Panc1 (cell line): ENCODE measurements around the gene DAB1. TPM values are rescaled to one million over a fixed set of nuclear protein-coding genes. Genes with fewer than 3 reads are reported as not detected.

ENCODE experiments used
- ATAC-seq: fragments of 200-7000 bp; cut with Tn5 transposase; 2 replicates; pipeline ENCODE4 v1.9.1; 2020; ENCODE audit warnings: mild to moderate bottlenecking, moderate library complexity
- BruUV-seq: library from RNA; stranded (reverse); fragments of 400-500 nt; replicated peaks from 2 replicates; lab custom pipeline; 2021; lab: Mats Ljungman, UMichigan
- CTCF ChIA-PET: fragments of 300-600 bp; sonication (Branson Sonifier 250); formaldehyde crosslinking; loops from one replicate; lab custom pipeline; 2022; ENCODE audit warnings: antibody characterized with exemption; lab: Charles Lee
- POLR2A ChIA-PET: fragments of 300-600 bp; sonication (Branson Sonifier 250); formaldehyde crosslinking; loops from one replicate; lab custom pipeline; 2022; ENCODE audit warnings: antibody characterized with exemption; lab: Charles Lee
- DNase-seq: peaks from one replicate; pipeline ENCODE4 v3.0.0-alpha.2; 2010; ENCODE audit warnings: low read depth, low spot score
- H3K27ac ChIP-seq: 2 replicates; pipeline ENCODE4 v1.5.1; 2011; ENCODE audit warnings: mild to moderate bottlenecking, low read length, inconsistent platforms
- H3K27me3 ChIP-seq: fragments of 200-500 bp; sonication (Bioruptor generic); 2 replicates; pipeline ENCODE4 v1.6.0; 2014; ENCODE audit warnings: low read length, inconsistent platforms; ENCODE audit not compliant: control insufficient read depth, insufficient read depth
- H3K36me3 ChIP-seq: fragments of 200-500 bp; sonication (Bioruptor generic); 2 replicates; pipeline ENCODE4 v1.5.1; 2014; ENCODE audit warnings: inconsistent platforms, mild to moderate bottlenecking, low read length, moderate library complexity; ENCODE audit not compliant: control insufficient read depth, insufficient read depth
- H3K4me1 ChIP-seq: 2 replicates; pipeline ENCODE4 v1.5.1; 2011; ENCODE audit warnings: inconsistent platforms, mild to moderate bottlenecking, low read length, moderate library complexity; ENCODE audit not compliant: control insufficient read depth, insufficient read depth
- H3K4me3 ChIP-seq, 2 experiments: 2 replicates each; pipeline ENCODE4 v1.5.1; 2011 to 2012; ENCODE audit warnings: low read depth in 2 of 2, low read length in 2 of 2, mild to moderate bottlenecking in 2 of 2, inconsistent platforms in 1 of 2, moderate library complexity in 1 of 2
- H3K9me3 ChIP-seq: fragments of 200-500 bp; sonication (Bioruptor generic); 2 replicates; pipeline ENCODE4 v1.5.1; 2014; ENCODE audit warnings: low read depth, mild to moderate bottlenecking, inconsistent platforms, low read length, moderate library complexity; ENCODE audit not compliant: control insufficient read depth, insufficient read depth
- CTCF ChIP-seq: fragments of 450-650 bp; IDR thresholded peaks from 2 replicates; pipeline ENCODE4 v1.5.1; 2017; ENCODE audit warnings: mild to moderate bottlenecking
- POLR2AphosphoS5 ChIP-seq: IDR thresholded peaks from 2 replicates; pipeline ENCODE4 v1.6.1; 2012; ENCODE audit warnings: mild to moderate bottlenecking, low read depth, low read length, moderate library complexity
- REST ChIP-seq, 2 experiments: IDR thresholded peaks; 2 replicates each; pipeline ENCODE4 v1.6.1; 2011 to 2012; ENCODE audit warnings: low read depth in 2 of 2, control low read depth in 1 of 2, low read length in 1 of 2, mild to moderate bottlenecking in 1 of 2, moderate library complexity in 1 of 2; ENCODE audit not compliant: insufficient read depth in 1 of 2
- SIN3A ChIP-seq: IDR thresholded peaks from 2 replicates; pipeline ENCODE4 v1.6.1; 2012; ENCODE audit warnings: low read depth, mild to moderate bottlenecking, low read length, moderate library complexity, borderline replicate concordance; ENCODE audit not compliant: insufficient read depth
- TCF7L2 ChIP-seq: IDR thresholded peaks from 2 replicates; pipeline ENCODE4 v1.6.1; 2011; ENCODE audit warnings: mild to moderate bottlenecking, low read depth, low read length, inconsistent platforms
- in situ Hi-C: cut with HindIII; loops from 2 replicates; pipeline ENCODE4 v1.10.0; 2016; ENCODE audit warnings: low sequenced_read_pairs, low pct_unique_long_range_greater_than_20kb
- intact Hi-C: fragments of 100-400 bp; cut with micrococcal nuclease; formaldehyde crosslinking; loops from one replicate; pipeline ENCODE4 v1.10.0; 2022; ENCODE audit not compliant: unreplicated experiment
- total RNA-seq: library from RNA; stranded (reverse); gene quantifications from one replicate; pipeline ENCODE4 v1.2.1, GENCODE V29; 2021; ENCODE audit not compliant: unreplicated experiment

The DAB1 gene
- total RNA-seq, 1 experiment from 2014 or later: 0.05 TPM

- CTCF ChIA-PET: no interaction called here
- ATAC-seq (no peak), DNase-seq (no peak)
- TF ChIP-seq POLR2AphosphoS5 (no peak), CTCF (no peak), SIN3A (no peak), REST (IDR thresholded peaks at IDR 0.05; ENCODE audit: insufficient read depth in 1 of 2, low read depth in 2 of 2, low read length in 1 of 2) (no peak), TCF7L2 (no peak)
- intact Hi-C loops: no loop called here
- Histone ChIP-seq H3K36me3 (no peaks in the 10 kb centered on the region), H3K27ac (no peak overlapping the region), H3K4me3 (no peak overlapping the region), H3K4me1 (no peaks in the 10 kb centered on the region), H3K9me3 (no peaks in the 10 kb centered on the region), H3K27me3 (no peaks in the 10 kb centered on the region)
- POLR2A ChIA-PET: no interaction called here
- no TSS peak for BruUV-seq
- in situ Hi-C loops: no loop called here
Measured at GRCh38 chr1:57122031-57122430, 301.8 kb downstream of the DAB1 start.

- Histone ChIP-seq H3K36me3 (no peaks in the 10 kb centered on the region), H3K4me1 (no peaks in the 10 kb centered on the region), H3K27me3 (no peaks in the 10 kb centered on the region), H3K27ac (no peak overlapping the region), H3K4me3 (no peak overlapping the region), H3K9me3 (no peaks in the 10 kb centered on the region)
- in situ Hi-C loops: no loop called here
- BruUV-seq: no TSS peak
- ATAC-seq (no peak), DNase-seq (no peak)
- intact Hi-C loops: no loop called here
- POLR2A ChIA-PET: no interaction called here
- CTCF ChIA-PET: no interaction called here
- TF ChIP-seq CTCF: no peak
- TF ChIP-seq POLR2AphosphoS5: no peak
- no peak for TF ChIP-seq TCF7L2
- no peak for TF ChIP-seq REST (IDR thresholded peaks at IDR 0.05; ENCODE audit: insufficient read depth in 1 of 2, low read depth in 2 of 2, low read length in 1 of 2)
- no peak for TF ChIP-seq SIN3A
Measured at GRCh38 chr1:57118948-57119603, 304.8 kb downstream of the DAB1 start.
